ENCODE data around the gene CRADD.

Gene CRADD

DNA sequence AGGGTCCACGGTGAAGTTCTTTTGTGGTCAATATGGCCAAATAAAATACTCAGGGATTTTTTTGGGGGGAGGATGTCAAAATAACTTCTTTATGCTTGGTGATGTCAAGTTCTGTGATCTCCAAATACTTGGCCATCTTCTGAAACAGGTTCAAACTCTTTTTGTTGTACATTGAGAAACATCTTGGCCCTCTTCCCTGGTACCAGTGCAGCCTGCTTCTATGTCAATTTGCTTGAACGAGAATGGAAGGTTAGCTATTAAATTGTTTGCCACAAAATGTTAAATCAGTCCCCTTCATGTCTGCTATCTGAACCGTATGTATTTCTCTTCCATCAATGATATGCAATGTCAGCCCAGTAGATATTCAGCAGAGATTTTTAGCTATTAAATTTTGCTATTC lies 6.1 kb upstream of the CRADD start:
- DNase-seq (ENCODE audit: low spot score): no peak

DNA sequence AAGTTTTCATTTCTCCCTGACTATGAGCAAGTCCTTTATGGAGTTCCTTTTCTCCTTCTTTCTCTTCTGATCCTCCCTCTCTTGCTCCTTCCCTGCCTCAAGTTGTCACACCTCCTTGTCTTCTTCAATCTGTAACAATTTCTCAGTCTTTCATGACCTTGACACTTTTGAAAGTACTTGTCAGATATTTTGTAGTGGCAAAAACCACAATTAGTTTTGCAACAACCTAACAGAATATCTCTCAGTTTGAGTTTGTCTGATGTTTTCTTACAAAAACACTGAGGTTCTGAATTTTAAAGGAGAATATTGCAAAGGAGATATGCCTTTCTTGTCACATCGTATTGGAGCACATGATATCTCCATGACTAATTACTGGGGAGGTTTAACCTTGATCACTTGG lies 4.1 kb upstream of the CRADD start:
- no peak for DNase-seq (ENCODE audit: low spot score)

- DNase-seq (ENCODE audit: low spot score): no peak
Measured at GRCh38 chr12:93674386-93674785, 2.8 kb upstream of the CRADD start.

GRCh38 chr12:93676408-93677194 lies 574 bp upstream of the CRADD start:
- peak; percentile 15 for DNase-seq (ENCODE audit: low spot score)

- no peak for DNase-seq (ENCODE audit: low spot score)
Measured at GRCh38 chr12:93678779-93679178, 1.6 kb downstream of the CRADD start.

- no peak for DNase-seq (ENCODE audit: low spot score)
Measured at GRCh38 chr12:93679308-93679925, 2.2 kb downstream of the CRADD start.

DNA sequence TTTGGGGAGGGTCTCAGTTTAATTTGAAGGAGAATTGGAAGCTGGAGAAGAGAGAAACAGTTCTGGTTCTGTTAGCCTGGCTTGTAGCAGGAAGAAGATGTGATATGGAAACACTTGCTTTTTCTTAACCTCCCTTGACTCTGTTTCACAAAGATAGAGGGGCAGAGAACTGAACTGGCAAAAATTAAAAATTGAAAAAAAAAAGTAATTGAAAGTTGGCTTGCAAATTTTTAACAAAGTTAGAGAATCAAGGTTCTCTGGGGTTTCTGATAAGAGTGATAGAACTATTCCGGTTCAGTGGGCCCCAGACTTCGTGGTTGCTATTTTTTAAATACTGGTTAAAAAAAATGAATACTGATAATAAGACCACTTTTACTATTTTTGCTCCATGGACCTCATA lies 2.8 kb downstream of the CRADD start:
- no peak for DNase-seq (ENCODE audit: low spot score)

- DNase-seq (ENCODE audit: low spot score): no peak
Measured at GRCh38 chr12:93682846-93683261, 5.7 kb downstream of the CRADD start.

DNA sequence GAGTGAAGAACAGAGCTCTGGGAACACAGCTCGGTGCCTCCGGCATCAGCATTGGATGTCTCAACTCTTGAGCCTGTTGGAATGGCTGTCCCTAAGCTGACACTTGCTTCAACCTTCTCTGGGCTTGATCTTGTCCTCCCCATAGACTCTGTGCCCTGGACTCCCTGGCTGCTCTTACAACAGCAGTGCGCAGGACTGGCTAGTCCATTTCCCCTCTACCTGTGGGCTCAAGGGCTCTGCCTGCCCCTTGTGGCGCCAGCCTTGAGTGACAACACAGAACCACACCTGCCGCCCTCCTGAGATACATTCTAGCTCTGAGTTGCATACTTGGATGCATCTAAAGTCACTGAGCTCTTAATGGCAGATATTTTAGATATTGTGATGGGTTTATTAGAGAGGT lies 6.2 kb downstream of the CRADD start:
- no peak for DNase-seq (ENCODE audit: low spot score)

GRCh38 chr12:93684716-93685115 lies 7.5 kb downstream of the CRADD start:
- no peak for DNase-seq (ENCODE audit: low spot score)

GRCh38 chr12:93686572-93687356 lies 9.6 kb downstream of the CRADD start:
- no peak for DNase-seq (ENCODE audit: low spot score)

DNA sequence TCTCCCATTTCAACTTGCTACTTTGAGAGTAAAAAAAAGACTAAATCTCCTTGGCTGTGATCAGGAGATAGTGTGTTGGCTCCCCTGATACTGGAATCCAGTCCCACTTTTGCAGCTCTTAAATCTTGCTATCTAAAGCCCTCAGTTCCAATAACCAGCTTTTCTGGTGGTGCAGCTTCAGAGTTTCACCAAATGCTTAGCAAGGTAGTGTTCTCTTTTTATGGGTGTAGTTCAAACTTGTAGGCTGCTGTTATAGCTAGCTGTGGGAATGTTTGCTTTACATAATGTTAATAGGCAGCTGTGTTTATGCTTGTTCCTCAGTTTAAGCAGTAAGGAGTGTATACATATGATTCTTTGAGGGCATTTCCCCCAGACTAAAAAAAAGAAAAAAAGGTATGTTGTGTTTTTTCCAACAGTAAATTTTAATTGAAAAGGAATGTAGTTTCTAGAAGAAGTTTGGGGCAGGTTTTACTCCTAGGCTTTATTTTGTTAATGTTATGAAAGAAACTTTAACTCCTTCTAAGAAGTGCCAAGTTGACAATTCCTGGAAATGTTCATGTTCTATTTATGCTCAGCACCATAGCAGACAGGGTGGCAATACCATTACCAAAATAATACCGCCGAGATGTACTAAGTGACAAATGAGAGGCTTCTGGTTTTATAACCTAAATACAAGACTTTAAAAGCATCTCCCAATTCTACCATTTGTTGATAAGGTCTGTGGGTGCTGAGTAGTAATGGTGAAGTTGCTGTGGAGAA lies 12.1 kb downstream of the CRADD start:
- DNase-seq (ENCODE audit: low spot score): no peak

DNA sequence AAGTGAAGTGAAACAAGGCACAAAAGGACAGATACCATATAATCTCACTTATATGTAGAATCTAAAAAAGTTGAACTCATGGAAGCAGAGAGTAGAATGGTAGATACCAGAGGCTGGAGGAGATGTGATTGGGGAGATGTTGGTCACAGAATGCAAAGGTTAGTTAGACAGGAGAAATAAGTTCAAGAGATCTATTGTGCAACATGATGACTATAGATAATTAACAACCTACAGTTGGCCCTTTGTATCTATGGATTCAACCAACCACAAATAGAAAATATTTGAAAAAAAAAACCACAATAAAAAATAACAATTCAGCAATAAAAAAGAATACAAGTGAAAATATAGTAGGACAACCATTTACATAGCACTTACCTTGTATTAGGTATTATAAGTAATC lies 19.3 kb downstream of the CRADD start:
- no peak for DNase-seq (ENCODE audit: low spot score)

GRCh38 chr12:93698307-93699092 lies 21.3 kb downstream of the CRADD start:
- DNase-seq (ENCODE audit: low spot score): no peak

DNA sequence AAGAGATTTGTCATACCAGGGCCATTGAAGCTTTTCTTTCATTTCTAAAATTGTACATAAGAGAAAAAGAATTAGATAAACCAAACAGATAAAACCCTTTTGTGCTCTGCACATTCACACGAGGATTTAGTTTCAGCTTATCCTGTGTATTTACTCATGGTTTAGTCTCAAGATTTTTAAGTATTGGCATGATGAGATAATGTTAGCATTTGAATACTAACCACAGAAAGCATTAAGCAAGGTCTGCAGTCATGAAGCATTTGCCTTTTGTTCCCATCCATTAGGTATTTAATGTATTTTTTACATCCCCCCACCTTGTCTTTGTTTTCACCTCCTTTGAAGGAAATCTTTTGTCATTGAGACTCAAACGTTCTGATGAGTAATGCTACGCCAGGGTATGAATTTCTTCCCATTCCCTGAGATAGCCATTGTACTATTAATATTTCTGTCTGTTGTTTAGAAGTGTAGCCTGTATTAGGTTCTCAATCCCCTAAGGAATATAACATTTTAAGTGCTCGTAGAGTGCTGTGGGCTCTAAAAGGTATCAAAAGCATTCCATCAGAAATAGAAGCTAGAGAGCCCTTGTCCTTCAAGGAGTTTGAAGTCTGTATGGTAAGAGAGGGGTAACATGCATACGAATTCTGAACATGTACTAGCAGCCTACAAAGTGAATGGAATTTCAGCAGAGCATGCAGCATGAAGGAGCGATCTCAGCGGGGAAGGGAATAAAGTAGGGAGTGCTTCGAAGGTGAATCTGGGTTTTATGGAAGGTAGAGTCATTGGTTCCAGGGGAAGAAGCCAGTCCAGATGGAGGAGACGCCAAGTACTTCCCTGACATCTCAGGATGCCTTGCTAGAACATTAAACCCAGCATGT lies 22.3 kb downstream of the CRADD start:
- no peak for DNase-seq (ENCODE audit: low spot score)

DNA sequence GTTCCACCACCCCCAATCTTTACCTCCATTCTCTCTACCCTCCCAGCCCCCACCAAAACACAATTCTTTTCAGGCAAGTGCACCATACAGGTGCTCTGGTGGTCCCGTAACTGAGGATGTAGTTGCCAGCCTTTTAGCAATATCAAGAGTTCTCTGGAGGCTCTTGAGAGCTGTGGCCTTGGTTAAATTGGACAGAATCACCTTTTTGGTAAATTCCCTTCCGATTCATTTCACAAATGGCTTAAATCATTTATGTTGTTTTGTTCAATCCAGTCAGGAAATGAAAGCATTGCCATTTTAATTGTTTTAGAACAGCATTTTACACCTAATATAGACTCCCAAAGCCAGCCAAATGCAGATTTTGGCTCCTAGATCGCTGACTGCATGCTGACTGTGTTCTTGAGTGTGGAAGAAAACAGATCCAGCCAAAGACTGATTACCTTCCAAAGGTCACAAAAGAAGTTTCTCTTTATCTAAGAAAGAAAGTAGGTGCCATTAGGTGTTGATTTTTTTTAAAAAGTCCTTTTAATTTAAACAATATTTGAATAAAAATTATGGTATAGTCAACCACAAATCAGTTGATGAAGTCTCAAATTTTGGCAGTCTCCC lies 25.6 kb downstream of the CRADD start:
- DNase-seq (ENCODE audit: low spot score): no peak

DNA sequence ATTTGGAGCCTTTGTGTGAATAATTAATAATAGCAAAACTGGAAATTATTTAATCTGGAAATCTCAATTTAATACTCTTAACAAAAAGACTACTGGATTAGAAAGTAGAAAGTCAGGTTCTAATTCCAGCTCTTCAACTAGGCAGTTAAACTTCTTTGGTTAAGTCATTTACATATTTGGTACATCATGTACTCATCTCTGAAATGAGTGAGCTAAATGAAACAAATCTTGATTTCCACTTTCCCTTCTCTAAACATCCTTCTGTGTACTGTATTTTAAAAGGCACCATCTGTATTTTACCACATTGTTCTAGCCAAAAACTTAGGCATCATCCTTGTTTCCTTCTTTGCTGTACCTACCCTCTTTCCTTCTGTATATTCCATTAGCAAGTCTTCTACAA lies 26.9 kb downstream of the CRADD start:
- no peak for DNase-seq (ENCODE audit: low spot score)

- no peak for DNase-seq (ENCODE audit: low spot score)
Measured at GRCh38 chr12:93704625-93705024, 27.4 kb downstream of the CRADD start.

GRCh38 chr12:93705237-93705636 lies 28.1 kb downstream of the CRADD start:
- DNase-seq (ENCODE audit: low spot score): no peak

- DNase-seq (ENCODE audit: low spot score): no peak
Measured at GRCh38 chr12:93706387-93706786, 29.2 kb downstream of the CRADD start.
